ENCODE data around the gene RDH13. TPM values are rescaled to one million over a fixed set of nuclear protein-coding genes. Genes with fewer than 3 reads are reported as not detected.
A peak's percentile ranks its signal among the peaks of the same experiment; 100 is the strongest.

The RDH13 gene
- total and polyA plus RNA-seq, 10 of the 15 experiments (the other 5 are each of a cell fraction or from before 2014, with no cell fraction given), result 1.3 to 11.6 (median 8.9) TPM

DNA sequence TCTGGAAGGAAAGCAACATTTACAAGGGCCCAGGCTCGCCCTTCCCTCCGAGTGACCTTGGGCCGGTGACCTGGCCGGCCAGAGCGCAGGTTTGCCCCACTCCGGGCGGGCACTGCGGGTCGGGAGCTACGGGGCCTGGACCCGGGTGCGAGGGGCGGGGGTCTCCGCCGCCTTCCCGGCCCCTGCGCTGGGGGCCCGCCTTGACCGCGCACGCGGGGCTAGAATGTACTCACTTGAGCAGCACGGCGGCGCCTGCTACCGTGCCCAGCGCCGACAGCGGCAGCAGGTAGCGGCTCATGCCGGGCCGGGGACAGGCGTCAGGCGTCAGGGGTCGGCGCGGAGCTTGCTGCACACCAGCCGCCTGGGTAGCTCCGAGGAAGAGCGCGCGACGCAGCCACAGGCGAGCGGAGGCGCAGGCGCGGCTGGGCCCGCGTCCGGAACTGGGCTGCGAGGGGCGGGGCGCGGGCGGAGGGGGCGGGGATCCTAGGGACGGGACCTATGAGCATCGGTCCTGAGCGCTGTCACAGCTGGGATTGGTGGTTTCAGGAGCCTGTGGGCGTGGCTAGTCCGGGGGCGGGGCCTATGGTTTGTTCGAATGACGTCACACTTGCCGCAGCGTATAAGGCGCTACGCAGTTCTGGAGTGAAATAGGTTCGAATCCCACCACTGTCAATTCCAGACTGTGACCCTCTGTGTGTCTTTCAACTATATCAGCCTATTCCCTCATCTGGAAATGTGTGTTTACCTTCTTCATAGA is at the start of gene RDH13 (continued):
- TF ChIP-seq BHLHE40 (IDR thresholded peaks at IDR 0.05; ENCODE audit: borderline replicate concordance in 1 of 2, low read depth in 2 of 2, low read length in 1 of 2) (peak in 1 of 2 experiments; percentile 11; a peak in 1 of 4 replicates), CREB1 (IDR thresholded peaks at IDR 0.05; ENCODE audit: low read depth) (peak; percentile 83), RUNX3 (IDR thresholded peaks at IDR 0.05; ENCODE audit: low read length) (peak; percentile 12; the same call in 1 of the 2 replicates), ZNF622 (IDR thresholded peaks at IDR 0.05) (no peak), SRF (IDR thresholded peaks at IDR 0.05; ENCODE audit: low read depth in 2 of 2, low read length in 2 of 2) (no peak), ESRRA (IDR thresholded peaks at IDR 0.05; ENCODE audit: low read length) (no peak), TCF3 (IDR thresholded peaks at IDR 0.05; ENCODE audit: borderline replicate concordance, insufficient read depth, low read depth, low read length) (no peak), BRCA1 (IDR thresholded peaks at IDR 0.05; ENCODE audit: low read depth, low read length) (no peak), JUNB (IDR thresholded peaks at IDR 0.05) (no peak), ZNF24 (IDR thresholded peaks at IDR 0.05) (no peak), NBN (IDR thresholded peaks at IDR 0.05) (peak; percentile 96), SMAD5 (IDR thresholded peaks at IDR 0.05; ENCODE audit: low read depth) (no peak)
- TF ChIP-seq, protein P1, sequence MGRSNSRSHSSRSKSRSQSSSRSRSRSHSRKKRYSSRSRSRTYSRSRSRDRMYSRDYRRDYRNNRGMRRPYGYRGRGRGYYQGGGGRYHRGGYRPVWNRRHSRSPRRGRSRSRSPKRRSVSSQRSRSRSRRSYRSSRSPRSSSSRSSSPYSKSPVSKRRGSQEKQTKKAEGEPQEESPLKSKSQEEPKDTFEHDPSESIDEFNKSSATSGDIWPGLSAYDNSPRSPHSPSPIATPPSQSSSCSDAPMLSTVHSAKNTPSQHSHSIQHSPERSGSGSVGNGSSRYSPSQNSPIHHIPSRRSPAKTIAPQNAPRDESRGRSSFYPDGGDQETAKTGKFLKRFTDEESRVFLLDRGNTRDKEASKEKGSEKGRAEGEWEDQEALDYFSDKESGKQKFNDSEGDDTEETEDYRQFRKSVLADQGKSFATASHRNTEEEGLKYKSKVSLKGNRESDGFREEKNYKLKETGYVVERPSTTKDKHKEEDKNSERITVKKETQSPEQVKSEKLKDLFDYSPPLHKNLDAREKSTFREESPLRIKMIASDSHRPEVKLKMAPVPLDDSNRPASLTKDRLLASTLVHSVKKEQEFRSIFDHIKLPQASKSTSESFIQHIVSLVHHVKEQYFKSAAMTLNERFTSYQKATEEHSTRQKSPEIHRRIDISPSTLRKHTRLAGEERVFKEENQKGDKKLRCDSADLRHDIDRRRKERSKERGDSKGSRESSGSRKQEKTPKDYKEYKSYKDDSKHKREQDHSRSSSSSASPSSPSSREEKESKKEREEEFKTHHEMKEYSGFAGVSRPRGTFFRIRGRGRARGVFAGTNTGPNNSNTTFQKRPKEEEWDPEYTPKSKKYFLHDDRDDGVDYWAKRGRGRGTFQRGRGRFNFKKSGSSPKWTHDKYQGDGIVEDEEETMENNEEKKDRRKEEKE (IDR thresholded peaks at IDR 0.05), result no peak
- TF ChIP-seq, protein P2, sequence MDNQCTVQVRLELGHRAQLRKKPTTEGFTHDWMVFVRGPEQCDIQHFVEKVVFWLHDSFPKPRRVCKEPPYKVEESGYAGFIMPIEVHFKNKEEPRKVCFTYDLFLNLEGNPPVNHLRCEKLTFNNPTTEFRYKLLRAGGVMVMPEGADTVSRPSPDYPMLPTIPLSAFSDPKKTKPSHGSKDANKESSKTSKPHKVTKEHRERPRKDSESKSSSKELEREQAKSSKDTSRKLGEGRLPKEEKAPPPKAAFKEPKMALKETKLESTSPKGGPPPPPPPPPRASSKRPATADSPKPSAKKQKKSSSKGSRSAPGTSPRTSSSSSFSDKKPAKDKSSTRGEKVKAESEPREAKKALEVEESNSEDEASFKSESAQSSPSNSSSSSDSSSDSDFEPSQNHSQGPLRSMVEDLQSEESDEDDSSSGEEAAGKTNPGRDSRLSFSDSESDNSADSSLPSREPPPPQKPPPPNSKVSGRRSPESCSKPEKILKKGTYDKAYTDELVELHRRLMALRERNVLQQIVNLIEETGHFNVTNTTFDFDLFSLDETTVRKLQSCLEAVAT (IDR thresholded peaks at IDR 0.05), result no peak
- TF ChIP-seq, protein P3, sequence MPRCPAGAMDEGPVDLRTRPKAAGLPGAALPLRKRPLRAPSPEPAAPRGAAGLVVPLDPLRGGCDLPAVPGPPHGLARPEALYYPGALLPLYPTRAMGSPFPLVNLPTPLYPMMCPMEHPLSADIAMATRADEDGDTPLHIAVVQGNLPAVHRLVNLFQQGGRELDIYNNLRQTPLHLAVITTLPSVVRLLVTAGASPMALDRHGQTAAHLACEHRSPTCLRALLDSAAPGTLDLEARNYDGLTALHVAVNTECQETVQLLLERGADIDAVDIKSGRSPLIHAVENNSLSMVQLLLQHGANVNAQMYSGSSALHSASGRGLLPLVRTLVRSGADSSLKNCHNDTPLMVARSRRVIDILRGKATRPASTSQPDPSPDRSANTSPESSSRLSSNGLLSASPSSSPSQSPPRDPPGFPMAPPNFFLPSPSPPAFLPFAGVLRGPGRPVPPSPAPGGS (IDR thresholded peaks at IDR 0.05; ENCODE audit: borderline replicate concordance, insufficient read depth, low read depth, low read length, poor library complexity, severe bottlenecking), result no peak
- TF ChIP-seq, protein P4, sequence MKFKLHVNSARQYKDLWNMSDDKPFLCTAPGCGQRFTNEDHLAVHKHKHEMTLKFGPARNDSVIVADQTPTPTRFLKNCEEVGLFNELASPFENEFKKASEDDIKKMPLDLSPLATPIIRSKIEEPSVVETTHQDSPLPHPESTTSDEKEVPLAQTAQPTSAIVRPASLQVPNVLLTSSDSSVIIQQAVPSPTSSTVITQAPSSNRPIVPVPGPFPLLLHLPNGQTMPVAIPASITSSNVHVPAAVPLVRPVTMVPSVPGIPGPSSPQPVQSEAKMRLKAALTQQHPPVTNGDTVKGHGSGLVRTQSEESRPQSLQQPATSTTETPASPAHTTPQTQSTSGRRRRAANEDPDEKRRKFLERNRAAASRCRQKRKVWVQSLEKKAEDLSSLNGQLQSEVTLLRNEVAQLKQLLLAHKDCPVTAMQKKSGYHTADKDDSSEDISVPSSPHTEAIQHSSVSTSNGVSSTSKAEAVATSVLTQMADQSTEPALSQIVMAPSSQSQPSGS (IDR thresholded peaks at IDR 0.05; ENCODE audit: low read length), result 0 out of 2 replicates have a peak, but pooled peaks have one; percentile 19
- TF ChIP-seq, protein P5, sequence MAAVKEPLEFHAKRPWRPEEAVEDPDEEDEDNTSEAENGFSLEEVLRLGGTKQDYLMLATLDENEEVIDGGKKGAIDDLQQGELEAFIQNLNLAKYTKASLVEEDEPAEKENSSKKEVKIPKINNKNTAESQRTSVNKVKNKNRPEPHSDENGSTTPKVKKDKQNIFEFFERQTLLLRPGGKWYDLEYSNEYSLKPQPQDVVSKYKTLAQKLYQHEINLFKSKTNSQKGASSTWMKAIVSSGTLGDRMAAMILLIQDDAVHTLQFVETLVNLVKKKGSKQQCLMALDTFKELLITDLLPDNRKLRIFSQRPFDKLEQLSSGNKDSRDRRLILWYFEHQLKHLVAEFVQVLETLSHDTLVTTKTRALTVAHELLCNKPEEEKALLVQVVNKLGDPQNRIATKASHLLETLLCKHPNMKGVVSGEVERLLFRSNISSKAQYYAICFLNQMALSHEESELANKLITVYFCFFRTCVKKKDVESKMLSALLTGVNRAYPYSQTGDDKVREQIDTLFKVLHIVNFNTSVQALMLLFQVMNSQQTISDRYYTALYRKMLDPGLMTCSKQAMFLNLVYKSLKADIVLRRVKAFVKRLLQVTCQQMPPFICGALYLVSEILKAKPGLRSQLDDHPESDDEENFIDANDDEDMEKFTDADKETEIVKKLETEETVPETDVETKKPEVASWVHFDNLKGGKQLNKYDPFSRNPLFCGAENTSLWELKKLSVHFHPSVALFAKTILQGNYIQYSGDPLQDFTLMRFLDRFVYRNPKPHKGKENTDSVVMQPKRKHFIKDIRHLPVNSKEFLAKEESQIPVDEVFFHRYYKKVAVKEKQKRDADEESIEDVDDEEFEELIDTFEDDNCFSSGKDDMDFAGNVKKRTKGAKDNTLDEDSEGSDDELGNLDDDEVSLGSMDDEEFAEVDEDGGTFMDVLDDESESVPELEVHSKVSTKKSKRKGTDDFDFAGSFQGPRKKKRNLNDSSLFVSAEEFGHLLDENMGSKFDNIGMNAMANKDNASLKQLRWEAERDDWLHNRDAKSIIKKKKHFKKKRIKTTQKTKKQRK (IDR thresholded peaks at IDR 0.05; ENCODE audit: low read depth, low read length), result no peak

Measured in GM12878 (cell line).